ENCODE data around the gene RHBDL1.

RHBDL1 gene

DNA sequence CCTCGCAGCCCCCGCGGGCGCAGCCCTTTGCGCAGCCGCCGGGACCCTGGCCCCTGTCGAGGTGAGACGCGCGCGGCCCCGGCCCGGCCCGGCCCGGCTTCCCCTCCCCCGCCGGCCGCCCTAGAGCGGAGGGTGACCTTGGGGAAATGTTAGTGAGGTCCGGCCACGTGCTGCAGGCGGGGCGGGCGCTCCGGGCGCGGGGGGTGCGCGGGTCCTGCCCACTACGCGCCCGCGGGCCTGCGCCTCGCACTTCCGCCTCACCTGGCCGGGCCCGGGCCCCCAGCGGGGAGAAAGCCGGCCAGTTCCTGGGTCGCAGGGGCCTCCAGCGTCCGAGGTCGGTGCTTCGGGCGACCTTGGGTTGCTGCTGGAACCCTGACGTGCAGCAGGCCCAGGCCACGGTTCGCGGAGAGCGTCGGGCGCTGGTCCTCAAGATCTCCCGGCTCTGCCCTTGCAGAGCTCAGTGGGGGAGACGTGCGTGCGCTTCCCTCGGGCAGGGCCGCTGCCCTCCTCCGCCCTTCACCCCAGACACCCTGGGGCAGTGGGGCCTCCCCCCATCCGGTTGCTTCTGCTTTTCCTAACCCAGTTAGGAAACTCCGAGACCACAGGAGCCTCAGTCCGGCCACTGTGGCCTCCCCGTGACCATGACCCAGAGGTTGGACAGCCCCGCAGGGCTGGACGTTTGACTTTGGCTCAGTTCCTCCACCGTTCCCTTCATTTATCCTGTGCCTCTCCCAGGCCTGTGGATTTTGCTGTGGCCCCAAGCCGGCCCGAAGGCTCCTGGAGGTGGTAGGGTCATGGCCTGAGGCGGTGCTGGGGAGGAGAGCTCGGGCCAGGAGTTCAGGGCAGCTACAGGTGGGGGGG lies 33.1 kb upstream of the RHBDL1 start:
- DNase-seq (ENCODE audit: low spot score) = peak; percentile 84
- in situ Hi-C loops (cut with MboI; ENCODE audit: low pct_unique_long_range_greater_than_20kb, low sequenced_read_pairs, unreplicated experiment) = no loop called here
- TF ChIP-seq, protein P1, sequence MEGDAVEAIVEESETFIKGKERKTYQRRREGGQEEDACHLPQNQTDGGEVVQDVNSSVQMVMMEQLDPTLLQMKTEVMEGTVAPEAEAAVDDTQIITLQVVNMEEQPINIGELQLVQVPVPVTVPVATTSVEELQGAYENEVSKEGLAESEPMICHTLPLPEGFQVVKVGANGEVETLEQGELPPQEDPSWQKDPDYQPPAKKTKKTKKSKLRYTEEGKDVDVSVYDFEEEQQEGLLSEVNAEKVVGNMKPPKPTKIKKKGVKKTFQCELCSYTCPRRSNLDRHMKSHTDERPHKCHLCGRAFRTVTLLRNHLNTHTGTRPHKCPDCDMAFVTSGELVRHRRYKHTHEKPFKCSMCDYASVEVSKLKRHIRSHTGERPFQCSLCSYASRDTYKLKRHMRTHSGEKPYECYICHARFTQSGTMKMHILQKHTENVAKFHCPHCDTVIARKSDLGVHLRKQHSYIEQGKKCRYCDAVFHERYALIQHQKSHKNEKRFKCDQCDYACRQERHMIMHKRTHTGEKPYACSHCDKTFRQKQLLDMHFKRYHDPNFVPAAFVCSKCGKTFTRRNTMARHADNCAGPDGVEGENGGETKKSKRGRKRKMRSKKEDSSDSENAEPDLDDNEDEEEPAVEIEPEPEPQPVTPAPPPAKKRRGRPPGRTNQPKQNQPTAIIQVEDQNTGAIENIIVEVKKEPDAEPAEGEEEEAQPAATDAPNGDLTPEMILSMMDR (IDR thresholded peaks at IDR 0.05; ENCODE audit: extremely low read depth, insufficient read depth, missing control alignments) = no peak

DNA sequence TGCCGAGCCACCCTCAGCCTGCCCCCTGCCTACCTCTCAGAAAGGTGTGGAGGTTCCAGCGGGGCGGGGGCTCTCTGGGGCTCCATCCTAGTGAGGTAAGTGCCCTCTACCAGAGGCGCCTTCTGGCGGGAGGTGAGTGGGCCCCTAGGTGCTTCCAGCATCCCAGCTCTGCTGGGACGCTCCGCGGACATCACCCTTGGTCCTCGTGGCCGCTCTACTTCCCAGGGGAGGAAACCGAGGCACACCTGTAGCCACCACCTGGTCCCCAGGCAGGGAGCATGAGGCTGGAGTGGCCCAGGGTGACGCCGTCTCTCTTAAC lies 32.5 kb upstream of the RHBDL1 start:
- TF ChIP-seq, protein P1 (IDR thresholded peaks at IDR 0.05; ENCODE audit: extremely low read depth, insufficient read depth, missing control alignments) = no peak
- in situ Hi-C loops (cut with MboI; ENCODE audit: low pct_unique_long_range_greater_than_20kb, low sequenced_read_pairs, unreplicated experiment) = no loop called here

DNA sequence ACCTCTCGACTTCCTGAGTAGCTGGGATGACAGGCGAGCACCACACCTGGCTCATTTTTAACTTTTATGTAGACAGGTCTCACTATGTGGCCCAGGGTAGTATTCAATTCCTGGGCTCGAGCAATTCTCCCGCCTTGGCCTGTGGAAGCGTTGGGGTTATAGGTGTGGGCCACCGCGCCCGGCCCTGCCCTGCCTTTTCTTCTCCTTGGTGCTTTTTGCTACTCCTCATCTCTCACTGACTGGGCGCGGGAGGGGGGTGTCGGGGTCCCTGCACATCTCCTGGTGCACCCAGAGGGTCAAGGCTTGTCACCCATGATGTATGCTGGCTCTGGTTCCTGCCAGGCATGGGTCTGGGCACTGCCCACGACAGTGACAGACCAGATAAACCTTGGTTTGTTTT lies 30.9 kb upstream of the RHBDL1 start:
- in situ Hi-C loops (cut with MboI; ENCODE audit: low pct_unique_long_range_greater_than_20kb, low sequenced_read_pairs, unreplicated experiment) = no loop called here
- TF ChIP-seq, protein P1 (IDR thresholded peaks at IDR 0.05; ENCODE audit: extremely low read depth, insufficient read depth, missing control alignments) = no peak
- no peak for DNase-seq (ENCODE audit: low spot score)

More for the DNA sequence above, 32.5 kb upstream of the RHBDL1 start:
- DNase-seq (ENCODE audit: low spot score) = no peak

DNA sequence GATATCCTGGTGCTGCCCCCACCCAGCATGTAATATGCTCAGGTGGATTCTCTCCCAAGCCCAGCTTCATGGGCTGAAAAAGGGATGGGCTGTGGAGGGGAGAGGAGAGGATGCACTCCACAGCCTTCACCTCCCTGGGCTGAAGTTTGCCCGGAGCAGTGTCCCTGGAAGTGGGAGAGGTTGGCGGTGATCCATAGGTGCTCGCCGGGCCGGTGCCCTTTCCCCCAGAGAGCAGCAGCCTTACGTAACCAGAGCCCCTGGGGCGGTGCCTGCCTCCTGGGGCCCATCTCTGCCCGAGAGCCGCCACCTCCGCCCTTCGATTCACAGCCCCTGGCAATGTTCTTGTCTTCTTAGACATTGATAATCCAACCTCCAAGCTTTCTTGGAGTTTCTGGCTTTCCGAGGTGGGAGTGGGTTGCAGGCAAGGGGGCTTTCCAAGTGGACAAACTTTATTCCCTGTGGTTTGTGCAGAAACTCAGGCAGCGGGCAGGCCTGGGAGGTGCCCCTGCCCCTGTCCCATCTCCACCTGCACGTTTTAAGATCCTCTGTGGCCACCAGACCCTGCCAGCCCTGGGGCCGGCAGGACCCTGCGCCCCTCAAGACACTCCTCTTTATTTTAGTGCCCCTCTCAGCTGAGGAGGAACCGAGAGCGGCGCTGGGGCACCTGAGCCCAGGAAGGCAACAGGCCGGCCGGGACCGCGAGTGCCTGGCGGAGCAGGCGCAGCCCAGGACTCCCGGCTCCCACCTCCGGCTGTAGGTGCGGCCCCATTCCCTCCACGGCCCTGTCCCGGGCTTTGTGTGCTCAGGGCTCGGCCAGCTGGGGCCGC lies 29.4 kb upstream of the RHBDL1 start:
- DNase-seq (ENCODE audit: low spot score) = no peak
- in situ Hi-C loops (cut with MboI; ENCODE audit: low pct_unique_long_range_greater_than_20kb, low sequenced_read_pairs, unreplicated experiment) = no loop called here
- TF ChIP-seq, protein P1 (IDR thresholded peaks at IDR 0.05; ENCODE audit: extremely low read depth, insufficient read depth, missing control alignments) = no peak

DNA sequence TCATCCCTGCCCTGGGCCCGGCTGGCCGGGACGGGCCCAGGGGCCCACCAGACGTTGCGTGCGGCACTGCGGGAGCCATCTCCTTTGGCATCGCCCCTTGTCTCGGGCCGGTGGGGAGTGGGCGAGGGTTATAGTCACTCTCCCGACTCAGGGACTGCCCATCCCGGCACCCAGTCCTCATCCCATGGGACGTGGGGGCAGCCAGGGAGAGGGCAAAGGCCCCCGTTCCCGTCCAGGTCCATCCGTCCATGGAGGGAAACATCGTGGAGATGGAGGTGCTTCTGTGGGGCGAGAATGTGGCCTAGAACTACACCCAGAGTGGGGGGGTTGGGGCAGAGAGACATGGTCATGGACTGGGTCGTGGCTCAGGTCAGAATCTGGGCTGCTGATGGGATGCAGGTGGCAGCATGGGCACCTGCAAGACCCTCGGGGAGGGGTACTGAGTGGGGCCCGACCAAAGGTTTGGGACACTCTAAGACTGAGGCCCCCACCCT lies 28.7 kb upstream of the RHBDL1 start:
- in situ Hi-C loops (cut with MboI; ENCODE audit: low pct_unique_long_range_greater_than_20kb, low sequenced_read_pairs, unreplicated experiment) = no loop called here
- no peak for DNase-seq (ENCODE audit: low spot score)
- TF ChIP-seq, protein P1 (IDR thresholded peaks at IDR 0.05; ENCODE audit: extremely low read depth, insufficient read depth, missing control alignments) = no peak

DNA sequence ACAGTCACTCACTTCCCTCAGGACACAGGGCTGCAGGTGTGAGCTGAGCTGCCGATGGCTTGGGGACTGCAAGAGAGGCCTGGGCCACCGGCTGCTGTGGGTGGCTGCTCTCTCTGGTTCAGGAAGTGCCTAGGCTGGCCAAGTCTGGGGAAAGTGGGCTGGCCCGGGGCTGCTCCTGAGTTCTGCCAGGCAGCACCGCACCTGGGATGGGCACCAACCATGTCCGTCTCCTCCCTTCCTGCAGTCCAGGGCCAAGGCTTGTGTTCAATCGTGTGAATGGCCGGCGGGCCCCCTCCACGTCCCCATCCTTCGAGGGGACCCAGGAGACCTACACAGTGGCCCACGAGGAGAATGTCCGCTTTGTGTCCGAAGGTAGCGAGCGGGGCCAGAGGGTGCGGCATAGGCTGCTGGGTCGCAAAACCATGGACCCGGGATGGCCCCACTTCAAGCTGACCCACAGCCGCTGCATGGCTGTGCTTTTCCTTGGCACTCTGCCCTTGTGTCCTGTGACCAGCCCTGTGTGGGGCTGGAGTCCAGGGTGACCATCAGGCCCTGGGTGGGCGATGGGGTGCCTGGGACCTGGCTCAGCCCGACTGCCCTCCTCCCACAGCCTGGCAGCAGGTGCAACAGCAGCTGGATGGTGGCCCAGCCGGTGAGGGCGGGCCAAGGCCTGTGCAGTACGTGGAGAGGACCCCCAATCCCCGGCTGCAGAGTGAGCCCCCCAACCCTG lies 28.1 kb upstream of the RHBDL1 start:
- in situ Hi-C loops (cut with MboI; ENCODE audit: low pct_unique_long_range_greater_than_20kb, low sequenced_read_pairs, unreplicated experiment) = no loop called here
- no peak for DNase-seq (ENCODE audit: low spot score)
- TF ChIP-seq, protein P1 (IDR thresholded peaks at IDR 0.05; ENCODE audit: extremely low read depth, insufficient read depth, missing control alignments) = no peak

Data from GM13977 (cell line).